ENCODE data around the gene CATSPER4.
A peak's percentile ranks its signal among the peaks of the same experiment; 100 is the strongest.

Gene CATSPER4

GRCh38 chr1:26190373-26190987, at the start of gene CATSPER4:
Gene CATSPER4 (plus strand): TSS chr1:26190602. CDS start chr1:26190628, 26 bp downstream.
- DNase-seq (ENCODE audit: low read depth in 1 of 2, low spot score in 1 of 2) = no peak

- no peak for DNase-seq (ENCODE audit: low read depth in 1 of 2, low spot score in 1 of 2)
These were observed 48.2 kb upstream of the CATSPER4 start for GRCh38 chr1:26142159-26142558.

GRCh38 chr1:26145041-26145959, 45.1 kb upstream of the CATSPER4 start:
- DNase-seq (ENCODE audit: low read depth in 1 of 2, low spot score in 1 of 2) = peak; percentile 46 to 69

- DNase-seq (ENCODE audit: low read depth in 1 of 2, low spot score in 1 of 2) = no peak
These were observed 44.5 kb upstream of the CATSPER4 start for GRCh38 chr1:26145960-26146294.

DNA sequence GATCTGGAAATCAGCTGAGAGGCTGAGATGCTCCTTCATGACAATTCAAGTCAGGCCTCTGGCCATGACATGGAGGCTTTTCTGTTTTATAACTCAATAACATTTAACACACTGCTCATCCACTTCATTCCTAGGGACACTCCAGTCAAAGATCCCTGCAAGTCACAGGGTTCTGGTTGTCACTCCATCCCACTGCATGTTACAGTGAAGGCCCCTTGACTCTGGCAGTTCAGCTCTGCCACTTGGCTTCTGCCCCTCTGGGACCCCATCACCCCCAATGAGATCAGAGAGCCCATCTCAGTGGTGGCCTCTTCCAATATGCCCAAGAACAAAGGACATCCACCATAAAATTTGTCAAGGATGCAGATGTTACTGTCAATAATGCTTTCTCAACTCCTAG, 41.5 kb upstream of the CATSPER4 start:
- DNase-seq (ENCODE audit: low read depth in 1 of 2, low spot score in 1 of 2) = no peak

- no peak for DNase-seq (ENCODE audit: low read depth in 1 of 2, low spot score in 1 of 2)
These were observed 36.4 kb upstream of the CATSPER4 start for GRCh38 chr1:26153966-26154532.

DNA sequence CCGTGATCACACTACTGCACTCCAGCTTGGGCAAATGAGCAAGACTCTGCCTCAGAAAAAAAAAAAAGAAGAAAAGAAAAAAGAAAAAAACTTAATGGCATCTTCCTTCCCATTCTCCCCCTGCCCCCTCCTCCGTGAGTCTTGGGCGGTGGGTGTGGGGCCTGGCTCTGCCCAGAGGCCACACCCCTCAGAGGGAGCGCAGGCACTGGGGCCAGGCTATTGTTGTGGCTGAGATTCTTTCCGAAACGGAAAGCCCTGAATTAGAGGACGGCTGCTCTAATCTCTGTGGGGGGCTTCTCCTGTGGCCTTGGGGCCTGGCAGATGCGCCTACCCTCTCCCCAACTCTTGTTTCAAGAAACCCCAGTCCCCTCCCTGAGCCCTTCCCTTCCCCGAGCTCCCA, 35.7 kb upstream of the CATSPER4 start:
- DNase-seq (ENCODE audit: low read depth in 1 of 2, low spot score in 1 of 2) = no peak

GRCh38 chr1:26155370-26156284, 34.8 kb upstream of the CATSPER4 start:
- DNase-seq (ENCODE audit: low read depth in 1 of 2, low spot score in 1 of 2) = no peak

DNA sequence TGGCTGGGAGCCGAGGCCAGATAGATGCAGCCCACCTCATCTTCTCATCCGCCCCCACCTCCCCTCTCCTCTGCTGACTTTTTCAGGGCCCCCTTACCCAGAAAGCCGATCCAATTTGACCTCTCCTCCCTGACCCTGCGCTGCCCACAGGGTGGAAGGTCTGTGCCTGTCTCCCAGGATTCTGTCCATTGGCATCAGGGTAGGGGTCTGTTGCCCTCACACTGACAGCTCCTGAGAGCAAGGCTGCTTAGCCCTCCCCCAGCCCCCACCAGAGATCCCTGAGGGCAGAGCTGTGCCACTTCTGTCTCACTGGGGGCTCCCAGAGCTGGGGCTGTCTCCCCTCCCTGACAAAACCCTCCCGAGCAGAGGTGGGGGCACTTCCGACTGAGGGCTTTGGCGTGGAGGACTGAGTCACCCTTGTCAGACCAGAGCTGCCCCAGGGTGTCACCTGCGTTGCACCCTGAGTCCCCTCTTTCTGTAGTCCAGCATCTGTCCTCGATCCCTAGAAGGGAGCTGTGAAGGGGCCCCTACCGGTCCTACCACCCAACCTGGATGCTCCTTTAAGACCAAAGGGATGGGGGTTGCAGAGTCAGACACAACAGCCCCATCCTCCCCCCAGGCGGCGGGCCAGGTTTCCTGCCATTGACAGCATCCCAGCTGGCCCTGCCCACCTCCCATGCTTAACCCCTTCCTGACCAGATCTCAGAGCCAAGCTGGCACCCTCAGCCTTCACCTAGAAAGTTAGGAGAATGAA, 33.9 kb upstream of the CATSPER4 start:
- DNase-seq (ENCODE audit: low read depth in 1 of 2, low spot score in 1 of 2) = no peak

DNA sequence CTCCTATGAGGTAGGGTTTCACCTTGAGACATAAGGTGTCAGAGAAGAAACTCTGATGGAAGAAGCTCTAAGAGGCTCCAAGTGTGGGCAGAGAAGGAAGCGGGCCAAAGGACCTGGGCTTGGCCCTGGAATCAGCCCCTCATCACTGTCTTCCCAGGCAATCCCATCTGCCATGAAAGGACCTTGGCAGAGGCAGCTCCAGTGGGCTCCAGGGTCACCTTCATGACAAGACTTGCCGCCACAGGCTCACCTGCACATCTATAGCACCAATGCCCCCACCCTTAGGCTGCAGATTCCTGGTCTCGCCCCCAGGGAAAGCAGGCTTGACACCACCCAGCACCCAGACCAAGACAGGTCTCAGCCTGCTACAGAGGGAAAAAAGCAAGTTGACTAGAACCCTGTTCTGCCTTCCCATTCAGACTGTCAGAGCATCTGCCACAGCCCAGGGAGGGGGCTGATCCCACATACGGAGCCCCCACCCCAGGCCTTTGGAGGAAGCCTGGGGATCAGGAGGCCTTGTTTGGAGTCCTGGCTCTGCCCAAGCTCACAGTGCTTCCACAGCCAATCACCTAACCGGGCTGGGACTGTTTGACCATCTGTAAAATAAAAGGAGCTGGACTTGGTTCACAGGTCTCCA, 32.0 kb upstream of the CATSPER4 start:
- no peak for DNase-seq (ENCODE audit: low read depth in 1 of 2, low spot score in 1 of 2)

DNA sequence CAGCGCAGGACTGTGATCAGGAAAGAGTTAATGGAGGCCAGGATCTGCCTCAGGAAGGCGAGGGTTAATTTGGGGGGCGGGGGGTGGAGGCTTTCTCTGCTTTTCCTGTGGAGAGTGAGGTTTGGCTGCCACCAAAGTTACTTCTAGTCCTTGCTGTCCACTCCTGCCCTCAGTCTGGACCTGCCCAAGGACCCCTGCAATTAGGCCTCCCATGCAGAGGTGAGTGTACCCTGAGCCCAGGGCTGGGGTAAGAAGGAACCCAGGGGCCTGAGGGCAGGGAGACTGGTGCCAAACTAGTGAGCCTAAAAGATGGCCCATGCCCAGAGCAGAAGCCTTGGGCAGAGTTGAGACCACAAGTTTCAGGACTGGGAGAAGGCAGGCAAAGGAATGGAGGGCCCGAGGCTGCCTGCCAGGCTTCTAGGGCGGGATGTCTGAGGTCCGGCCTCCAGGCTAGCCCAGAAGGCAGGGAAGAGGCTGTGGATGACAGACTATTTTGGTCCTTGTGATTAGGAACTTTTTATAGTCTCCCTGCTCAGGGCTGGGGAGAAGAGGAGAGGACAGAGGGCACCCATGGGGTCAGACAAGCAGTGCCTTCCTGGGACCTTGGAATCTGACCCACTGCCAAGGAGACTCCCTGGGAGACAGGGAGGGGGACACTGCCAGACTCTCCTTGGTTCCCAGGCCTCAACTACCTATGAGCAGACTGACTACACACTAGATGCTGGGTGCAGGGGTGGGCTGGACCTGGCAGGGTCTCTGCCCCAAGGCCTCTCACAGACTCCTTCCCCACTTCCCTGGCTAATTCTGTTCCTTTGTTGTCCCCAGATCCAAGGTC, 31.3 kb upstream of the CATSPER4 start, which contains the start of gene FAM110D:
Gene FAM110D (plus strand): TSS at position 172 of the 835 bp plus-strand sequence. CDS start 2,213 bp downstream, outside the sequence.
- no peak for DNase-seq (ENCODE audit: low read depth in 1 of 2, low spot score in 1 of 2)

- DNase-seq (ENCODE audit: low read depth in 1 of 2, low spot score in 1 of 2) = no peak
These were observed 30.7 kb upstream of the CATSPER4 start for GRCh38 chr1:26159743-26160039.

- no peak for DNase-seq (ENCODE audit: low read depth in 1 of 2, low spot score in 1 of 2)
These were observed 29.6 kb upstream of the CATSPER4 start for GRCh38 chr1:26160527-26161414.

- DNase-seq (ENCODE audit: low read depth in 1 of 2, low spot score in 1 of 2) = peak in 1 of 2 donors; percentile 22
These were observed 28.8 kb upstream of the CATSPER4 start for GRCh38 chr1:26161415-26162219.

GRCh38 chr1:26162220-26162709, 28.1 kb upstream of the CATSPER4 start:
- no peak for DNase-seq (ENCODE audit: low read depth in 1 of 2, low spot score in 1 of 2)

GRCh38 chr1:26163684-26164035, 26.7 kb upstream of the CATSPER4 start:
- DNase-seq (ENCODE audit: low read depth in 1 of 2, low spot score in 1 of 2) = no peak
